ENCODE measurements around the gene EPAS1.
A peak's percentile ranks its signal among the peaks of the same experiment; 100 is the strongest.

Gene EPAS1

GRCh38 chr2:46367286-46367685 lies 70.1 kb downstream of the EPAS1 start:
- Mint-ChIP-seq H3K4me3 (no peak overlapping the region), H3K9me3 (peaks cover 3% of the 10 kb centered on the region), H3K4me1 (peaks cover 8% of the 10 kb centered on the region), H3K27me3 (ENCODE audit: low read depth) (no peaks in the 10 kb centered on the region), H3K36me3 (ENCODE audit: low read depth) (no peaks in the 10 kb centered on the region), H3K27ac (no peak overlapping the region)
- TF ChIP-seq, protein P1, sequence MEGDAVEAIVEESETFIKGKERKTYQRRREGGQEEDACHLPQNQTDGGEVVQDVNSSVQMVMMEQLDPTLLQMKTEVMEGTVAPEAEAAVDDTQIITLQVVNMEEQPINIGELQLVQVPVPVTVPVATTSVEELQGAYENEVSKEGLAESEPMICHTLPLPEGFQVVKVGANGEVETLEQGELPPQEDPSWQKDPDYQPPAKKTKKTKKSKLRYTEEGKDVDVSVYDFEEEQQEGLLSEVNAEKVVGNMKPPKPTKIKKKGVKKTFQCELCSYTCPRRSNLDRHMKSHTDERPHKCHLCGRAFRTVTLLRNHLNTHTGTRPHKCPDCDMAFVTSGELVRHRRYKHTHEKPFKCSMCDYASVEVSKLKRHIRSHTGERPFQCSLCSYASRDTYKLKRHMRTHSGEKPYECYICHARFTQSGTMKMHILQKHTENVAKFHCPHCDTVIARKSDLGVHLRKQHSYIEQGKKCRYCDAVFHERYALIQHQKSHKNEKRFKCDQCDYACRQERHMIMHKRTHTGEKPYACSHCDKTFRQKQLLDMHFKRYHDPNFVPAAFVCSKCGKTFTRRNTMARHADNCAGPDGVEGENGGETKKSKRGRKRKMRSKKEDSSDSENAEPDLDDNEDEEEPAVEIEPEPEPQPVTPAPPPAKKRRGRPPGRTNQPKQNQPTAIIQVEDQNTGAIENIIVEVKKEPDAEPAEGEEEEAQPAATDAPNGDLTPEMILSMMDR (IDR thresholded peaks at IDR 0.05; ENCODE audit: unreplicated experiment in 3 of 3): no peak

DNA sequence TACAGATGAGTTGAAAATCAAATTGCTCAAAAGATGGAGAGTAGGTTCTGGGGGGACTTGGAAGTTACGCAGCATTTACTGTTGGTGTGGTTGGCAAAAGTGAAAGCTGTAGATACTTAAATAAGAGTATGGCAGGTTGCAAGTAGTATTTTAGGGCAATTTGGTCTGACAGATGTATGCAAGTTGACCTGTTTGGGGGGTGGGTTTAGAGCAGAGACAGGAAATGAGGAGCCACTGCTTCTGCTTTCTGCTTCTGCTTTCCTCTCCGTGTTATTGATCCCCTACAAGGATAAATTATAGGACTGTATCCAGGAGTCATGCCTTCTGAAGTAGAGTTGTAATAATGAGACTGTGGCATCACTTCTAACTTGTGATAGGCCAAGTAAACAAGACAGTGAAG lies 71.2 kb downstream of the EPAS1 start:
- peaks cover 3% of the 10 kb centered on the region for H3K9me3 Mint-ChIP-seq
- H3K27me3 Mint-ChIP-seq (ENCODE audit: low read depth): no peaks in the 10 kb centered on the region
- TF ChIP-seq, protein P1 (IDR thresholded peaks at IDR 0.05; ENCODE audit: unreplicated experiment in 3 of 3): no peak
- H3K4me3 Mint-ChIP-seq: no peak overlapping the region
- H3K4me1 Mint-ChIP-seq: peaks cover 8% of the 10 kb centered on the region
- H3K27ac Mint-ChIP-seq: no peak overlapping the region
- peaks cover 7% of the 10 kb centered on the region for H3K36me3 Mint-ChIP-seq (ENCODE audit: low read depth)

- peaks cover 13% of the 10 kb centered on the region for H3K4me1 Mint-ChIP-seq
- TF ChIP-seq, protein P1 (IDR thresholded peaks at IDR 0.05; ENCODE audit: unreplicated experiment in 3 of 3): no peak
- H3K4me3 Mint-ChIP-seq: no peak overlapping the region
- no peak overlapping the region for H3K27ac Mint-ChIP-seq
- H3K27me3 Mint-ChIP-seq (ENCODE audit: low read depth): peaks cover 7% of the 10 kb centered on the region
- peaks cover 1% of the 10 kb centered on the region for H3K9me3 Mint-ChIP-seq
- H3K36me3 Mint-ChIP-seq (ENCODE audit: low read depth): peaks cover 11% of the 10 kb centered on the region
Observed at GRCh38 chr2:46369783-46370182, 72.6 kb downstream of the EPAS1 start.

- H3K27me3 Mint-ChIP-seq (ENCODE audit: low read depth): peaks cover 9% of the 10 kb centered on the region
- peak overlapping the region in 1 of 3 experiments; percentile 6 for H3K27ac Mint-ChIP-seq
- H3K4me1 Mint-ChIP-seq: peaks cover 14% of the 10 kb centered on the region
- H3K4me3 Mint-ChIP-seq: no peak overlapping the region
- TF ChIP-seq, protein P1 (IDR thresholded peaks at IDR 0.05; ENCODE audit: unreplicated experiment in 3 of 3): no peak
- H3K9me3 Mint-ChIP-seq: no peaks in the 10 kb centered on the region
- H3K36me3 Mint-ChIP-seq (ENCODE audit: low read depth): peaks cover 11% of the 10 kb centered on the region
Observed at GRCh38 chr2:46371854-46372253, 74.6 kb downstream of the EPAS1 start.

DNA sequence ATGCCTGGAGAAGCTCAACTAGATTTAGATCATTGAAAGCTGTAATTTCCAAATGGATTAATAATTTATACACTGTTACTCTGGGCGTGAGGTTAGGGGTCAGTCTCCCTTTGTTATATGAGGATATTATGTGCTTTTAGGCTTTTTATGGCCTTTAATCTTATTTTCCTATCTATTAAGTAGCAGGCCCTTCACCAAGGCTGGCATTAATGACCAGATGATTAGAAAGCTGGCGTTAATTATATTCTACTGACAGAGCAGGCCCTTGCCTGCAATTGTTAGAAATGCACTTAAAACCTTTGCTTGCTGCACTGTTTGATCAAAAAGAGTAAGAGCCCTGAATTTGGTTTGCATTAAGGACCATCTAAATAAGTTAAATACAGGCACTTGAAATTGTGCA lies 75.3 kb downstream of the EPAS1 start:
- peak overlapping the region in 1 of 3 experiments; percentile 6 for H3K27ac Mint-ChIP-seq
- TF ChIP-seq, protein P1 (IDR thresholded peaks at IDR 0.05; ENCODE audit: unreplicated experiment in 3 of 3): no peak
- H3K27me3 Mint-ChIP-seq (ENCODE audit: low read depth): peaks cover 13% of the 10 kb centered on the region

GRCh38 chr2:46373238-46373637 lies 76.0 kb downstream of the EPAS1 start:
- Mint-ChIP-seq H3K4me3 (no peak overlapping the region), H3K36me3 (ENCODE audit: low read depth) (peaks cover 11% of the 10 kb centered on the region), H3K4me1 (peaks cover 16% of the 10 kb centered on the region), H3K9me3 (no peaks in the 10 kb centered on the region), H3K27me3 (ENCODE audit: low read depth) (peaks cover 14% of the 10 kb centered on the region), H3K27ac (no peak overlapping the region)
- TF ChIP-seq, protein P1 (IDR thresholded peaks at IDR 0.05; ENCODE audit: unreplicated experiment in 3 of 3): no peak

More for the DNA sequence above, 75.3 kb downstream of the EPAS1 start:
- Mint-ChIP-seq H3K4me3 (no peak overlapping the region), H3K36me3 (ENCODE audit: low read depth) (peaks cover 11% of the 10 kb centered on the region), H3K4me1 (peaks cover 14% of the 10 kb centered on the region), H3K9me3 (no peaks in the 10 kb centered on the region)
